Activated naive CD8-positive, alpha-beta T cell treated with anti-CD3 and anti-CD28 coated beads, Interleukin-2, amount 50 U/mL, for 24 hours (primary cell): ENCODE measurements around the gene DNAI2.
"Not testable (repeated sequence)": the region's sequence is repeated elsewhere in the genome, so short reads cannot be mapped to it uniquely, and the experiment has no call there.

Experiments used
- ATAC-seq: fragments of 150-1000 bp; cut with Tn5 transposase; one replicate; pipeline ENCODE4 v1.10.0; 2021
- DNase-seq: peaks from one replicate; pipeline ENCODE4 v3.0.0; 2021
- H3K27ac Mint-ChIP-seq: one replicate; pipeline ENCODE4 v1.8.0; 2021; ENCODE audit warnings: mild to moderate bottlenecking, mixed read lengths
- H3K27me3 Mint-ChIP-seq: one replicate; pipeline ENCODE4 v1.8.0; 2021; ENCODE audit warnings: mixed read lengths
- H3K36me3 Mint-ChIP-seq: one replicate; pipeline ENCODE4 v1.8.0; 2021; ENCODE audit warnings: low read depth, mixed read lengths
- H3K4me1 Mint-ChIP-seq: one replicate; pipeline ENCODE4 v1.8.0; 2021; ENCODE audit warnings: mixed read lengths
- H3K4me3 Mint-ChIP-seq: one replicate; pipeline ENCODE4 v1.8.0; 2021; ENCODE audit warnings: mild to moderate bottlenecking, moderate library complexity, mixed read lengths
- H3K9me3 Mint-ChIP-seq: one replicate; pipeline ENCODE4 v1.8.0; 2021; ENCODE audit warnings: mixed read lengths

Gene DNAI2

GRCh38 chr17:74253036-74253435 lies 21.0 kb upstream of the DNAI2 start:
- Mint-ChIP-seq H3K4me3 (no peak overlapping the region), H3K27me3 (no peaks in the 10 kb centered on the region), H3K36me3 (peaks cover 2% of the 10 kb centered on the region), H3K9me3 (no peaks in the 10 kb centered on the region), H3K27ac (no peak overlapping the region), H3K4me1 (no peaks in the 10 kb centered on the region)
- DNase-seq (no peak), ATAC-seq (no peak)

- Mint-ChIP-seq H3K9me3 (no peaks in the 10 kb centered on the region), H3K27me3 (no peaks in the 10 kb centered on the region), H3K27ac (no peak overlapping the region), H3K36me3 (no peaks in the 10 kb centered on the region), H3K4me3 (no peak overlapping the region), H3K4me1 (no peaks in the 10 kb centered on the region)
- DNase-seq = no peak
- no peak for ATAC-seq
These were observed 16.7 kb upstream of the DNAI2 start for GRCh38 chr17:74257311-74257710.

GRCh38 chr17:74259667-74260524 lies 14.1 kb upstream of the DNAI2 start:
- Mint-ChIP-seq H3K27ac (no peak overlapping the region), H3K36me3 (no peaks in the 10 kb centered on the region), H3K9me3 (no peaks in the 10 kb centered on the region), H3K4me1 (peaks cover 3% of the 10 kb centered on the region), H3K27me3 (no peaks in the 10 kb centered on the region), H3K4me3 (no peak overlapping the region)
- no peak for DNase-seq
- ATAC-seq = no peak

GRCh38 chr17:74260525-74260850 lies 13.5 kb upstream of the DNAI2 start:
- DNase-seq (no peak), ATAC-seq (no peak)
- no peak overlapping the region for H3K4me3 Mint-ChIP-seq
- no peak overlapping the region for H3K27ac Mint-ChIP-seq
- H3K27me3 Mint-ChIP-seq = no peaks in the 10 kb centered on the region
- H3K36me3 Mint-ChIP-seq = no peaks in the 10 kb centered on the region
- H3K4me1 Mint-ChIP-seq = peaks cover 3% of the 10 kb centered on the region
- H3K9me3 Mint-ChIP-seq = no peaks in the 10 kb centered on the region

- no peak for DNase-seq
- Mint-ChIP-seq H3K4me3 (no peak overlapping the region), H3K27me3 (peaks cover 2% of the 10 kb centered on the region), H3K9me3 (peaks cover 4% of the 10 kb centered on the region), H3K36me3 (no peaks in the 10 kb centered on the region), H3K4me1 (peaks cover 3% of the 10 kb centered on the region), H3K27ac (no peak overlapping the region)
- ATAC-seq = no peak
These were observed 11.4 kb upstream of the DNAI2 start for GRCh38 chr17:74262601-74263000.

- not testable (repeated sequence) for DNase-seq, H3K4me1 Mint-ChIP-seq, H3K4me3 Mint-ChIP-seq, H3K9me3 Mint-ChIP-seq, H3K36me3 Mint-ChIP-seq, H3K27me3 Mint-ChIP-seq, ATAC-seq, H3K27ac Mint-ChIP-seq
These were observed 7.0 kb upstream of the DNAI2 start for GRCh38 chr17:74267054-74267453.

- ATAC-seq = no peak
- H3K27me3 Mint-ChIP-seq = peaks cover 5% of the 10 kb centered on the region
- no peak overlapping the region for H3K27ac Mint-ChIP-seq
- H3K4me3 Mint-ChIP-seq = no peak overlapping the region
- DNase-seq = no peak
- no peaks in the 10 kb centered on the region for H3K36me3 Mint-ChIP-seq
- peaks cover 8% of the 10 kb centered on the region for H3K4me1 Mint-ChIP-seq
- peaks cover 4% of the 10 kb centered on the region for H3K9me3 Mint-ChIP-seq
These were observed 6.5 kb upstream of the DNAI2 start for GRCh38 chr17:74267579-74267978.

GRCh38 chr17:74267987-74268499 lies 6.0 kb upstream of the DNAI2 start:
- Mint-ChIP-seq H3K27me3 (peaks cover 5% of the 10 kb centered on the region), H3K4me1 (peaks cover 7% of the 10 kb centered on the region), H3K4me3 (no peak overlapping the region), H3K9me3 (peaks cover 4% of the 10 kb centered on the region), H3K36me3 (no peaks in the 10 kb centered on the region), H3K27ac (no peak overlapping the region)
- DNase-seq = no peak
- ATAC-seq = no peak

GRCh38 chr17:74268558-74268957 lies 5.5 kb upstream of the DNAI2 start:
- DNase-seq (no peak), ATAC-seq (no peak)
- Mint-ChIP-seq H3K4me1 (peaks cover 9% of the 10 kb centered on the region), H3K9me3 (peaks cover 4% of the 10 kb centered on the region), H3K4me3 (no peak overlapping the region), H3K27ac (no peak overlapping the region), H3K27me3 (peaks cover 7% of the 10 kb centered on the region), H3K36me3 (no peaks in the 10 kb centered on the region)

- Mint-ChIP-seq H3K36me3 (no peaks in the 10 kb centered on the region), H3K9me3 (peaks cover 4% of the 10 kb centered on the region), H3K27me3 (peaks cover 23% of the 10 kb centered on the region), H3K4me1 (peaks cover 26% of the 10 kb centered on the region), H3K4me3 (no peak overlapping the region), H3K27ac (no peak overlapping the region)
- no peak for ATAC-seq
- DNase-seq = no peak
These were observed 3.7 kb upstream of the DNAI2 start for GRCh38 chr17:74270333-74270732.

- ATAC-seq = no peak
- DNase-seq = no peak
- Mint-ChIP-seq H3K27me3 (peaks cover 23% of the 10 kb centered on the region), H3K4me3 (no peak overlapping the region), H3K4me1 (peaks cover 26% of the 10 kb centered on the region), H3K27ac (no peak overlapping the region), H3K36me3 (no peaks in the 10 kb centered on the region), H3K9me3 (peaks cover 4% of the 10 kb centered on the region)
These were observed 2.8 kb upstream of the DNAI2 start for GRCh38 chr17:74271281-74271680.

- Mint-ChIP-seq H3K27me3 (peaks cover 23% of the 10 kb centered on the region), H3K36me3 (no peaks in the 10 kb centered on the region), H3K4me1 (peaks cover 32% of the 10 kb centered on the region), H3K27ac (no peak overlapping the region), H3K9me3 (peaks cover 3% of the 10 kb centered on the region), H3K4me3 (no peak overlapping the region)
- ATAC-seq (no peak), DNase-seq (no peak)
These were observed 2.0 kb upstream of the DNAI2 start for GRCh38 chr17:74271901-74272561.

GRCh38 chr17:74272731-74273201 lies 1.3 kb upstream of the DNAI2 start:
- DNase-seq = no peak
- ATAC-seq = no peak
- Mint-ChIP-seq H3K4me1 (peaks cover 33% of the 10 kb centered on the region), H3K36me3 (no peaks in the 10 kb centered on the region), H3K9me3 (no peaks in the 10 kb centered on the region), H3K27me3 (peaks cover 20% of the 10 kb centered on the region), H3K27ac (no peak overlapping the region), H3K4me3 (no peak overlapping the region)

- Mint-ChIP-seq H3K27me3 (peaks cover 19% of the 10 kb centered on the region), H3K36me3 (no peaks in the 10 kb centered on the region), H3K4me3 (peak overlapping the region; percentile 66), H3K9me3 (no peaks in the 10 kb centered on the region), H3K4me1 (peaks cover 42% of the 10 kb centered on the region), H3K27ac (no peak overlapping the region)
- no peak for DNase-seq
- no peak for ATAC-seq
These were observed 791 bp downstream of the DNAI2 start for GRCh38 chr17:74274709-74275340.

- peaks cover 54% of the 10 kb centered on the region for H3K4me1 Mint-ChIP-seq
These were observed 2.0 kb downstream of the DNAI2 start for GRCh38 chr17:74276051-74276476.

More at GRCh38 chr17:74276051-74276476, 2.0 kb downstream of the DNAI2 start:
- Mint-ChIP-seq H3K27ac (no peak overlapping the region), H3K36me3 (no peaks in the 10 kb centered on the region), H3K4me3 (no peak overlapping the region), H3K9me3 (no peaks in the 10 kb centered on the region), H3K27me3 (peaks cover 19% of the 10 kb centered on the region)
- DNase-seq (no peak), ATAC-seq (no peak)
